Testis (tissue), 3 donors: Measurements from ENCODE around the gene GPC6. TPM values are rescaled to one million over a fixed set of nuclear protein-coding genes. Genes with fewer than 3 reads are reported as not detected.

Experiments
- DNase-seq: peaks from one replicate; pipeline ENCODE4 v3.0.0-alpha.2; 2019
- H3K27ac ChIP-seq, 2 donors: fragments of 200-600 bp; sonication (generic); one replicate each; pipeline ENCODE4 v1.5.1; 2019
- H3K27me3 ChIP-seq: fragments of 200-600 bp; sonication (generic); one replicate; pipeline ENCODE4 v1.5.1; 2019
- H3K36me3 ChIP-seq: fragments of 200-600 bp; sonication (generic); one replicate; pipeline ENCODE4 v1.5.1; 2017; ENCODE audit warnings: low read depth; ENCODE audit errors: missing control alignments
- H3K4me1 ChIP-seq: fragments of 200-600 bp; sonication (generic); one replicate; pipeline ENCODE4 v1.5.1; 2019
- H3K4me3 ChIP-seq, 2 donors: fragments of 200-600 bp; sonication (generic); one replicate each; pipeline ENCODE4 v1.5.1; 2017 to 2019
- H3K9me3 ChIP-seq: fragments of 200-600 bp; sonication (generic); one replicate; pipeline ENCODE4 v1.5.1; 2017
- POLR2A ChIP-seq: fragments of 450-650 bp; IDR thresholded peaks from one replicate; pipeline ENCODE4 v1.6.1; 2017; ENCODE audit warnings: antibody characterized with exemption, mild to moderate bottlenecking, moderate library complexity
- WGBS, 2 donors: methylation state at CpG; one replicate each; pipeline ENCODE4 v1.1.5; 2018; 5-methylcytosine and 5-hydroxymethylcytosine counted together
- intact Hi-C: fragments of 100-400 bp; cut with DNase I; formaldehyde crosslinking; loops from one replicate; pipeline ENCODE4 v1.15.1; 2023; ENCODE audit warnings: low total_unique reads
- polyA plus RNA-seq: library from polyadenylated mRNA; stranded (reverse); fragments of 350-450 nt; fragmentation: Illumina TruSeq; extraction: RNeasy Lipid Tissue Mini Kit (QIAGEN cat#74804); gene quantifications from one replicate; pipeline ENCODE4 v1.2.3, GENCODE V29; 2014; ENCODE audit warnings: low read depth, low replicate concordance; ENCODE audit not compliant: insufficient read depth
- total RNA-seq, 2 donors: library from RNA; depleted of rRNA; stranded (reverse); fragments of >200 nt; gene quantifications; one replicate each; pipeline ENCODE4 v1.2.3, GENCODE V29; 2016
- TF ChIP-seq, protein P1 (sequence below), 3 experiments: fragments of 450-650 bp in 2 of 3; fragments of 200-600 bp in 1 of 3; sonication (generic) in 1 of 3; IDR thresholded peaks; one replicate each; pipeline ENCODE4 v1.5.1; 2016 to 2019; ENCODE audit warnings: antibody characterized with exemption in 3 of 3, mild to moderate bottlenecking in 2 of 3, moderate library complexity in 1 of 3

Gene GPC6
- total and polyA plus RNA-seq, 3 donors from 2014 or later = 2.2 to 6.9 (median 4.3) TPM

DNA sequence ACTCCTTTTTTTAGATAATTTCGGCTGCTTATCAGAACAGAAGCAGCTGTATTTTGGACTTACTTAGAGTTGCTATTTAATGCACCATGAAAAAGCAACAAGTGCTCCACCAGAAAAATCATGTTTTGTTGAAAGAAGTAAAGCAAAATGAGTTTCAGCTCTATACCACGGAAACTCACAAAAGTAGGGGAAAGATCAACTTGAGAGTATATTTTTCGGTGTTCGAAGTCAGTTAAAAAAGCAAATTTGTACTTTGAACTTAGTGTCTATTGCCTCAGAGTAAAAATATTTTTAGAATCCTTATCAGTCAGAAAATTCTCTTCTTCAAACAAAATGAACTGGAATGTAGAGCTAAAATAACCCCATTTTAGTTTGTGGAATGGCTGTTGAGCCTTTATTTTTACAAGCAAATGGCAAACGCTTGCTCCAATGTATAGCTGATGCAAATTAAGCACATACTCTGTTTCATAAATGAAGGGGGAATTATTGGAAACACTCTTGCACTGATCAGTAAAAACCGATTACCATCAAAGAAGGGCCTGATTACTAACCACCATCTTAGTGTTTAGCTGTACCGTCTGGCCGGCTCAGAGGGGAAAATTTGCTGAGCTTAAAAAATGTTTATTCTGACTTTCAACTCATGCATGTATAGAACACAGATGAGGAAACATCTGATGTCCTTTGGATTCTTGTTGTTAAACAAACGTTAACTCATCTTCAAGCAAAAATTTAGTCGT, 540.7 kb downstream of the GPC6 start:
- H3K27ac ChIP-seq = peak overlapping the region in 1 of 2 donors; percentile 31
- TF ChIP-seq, protein P1, sequence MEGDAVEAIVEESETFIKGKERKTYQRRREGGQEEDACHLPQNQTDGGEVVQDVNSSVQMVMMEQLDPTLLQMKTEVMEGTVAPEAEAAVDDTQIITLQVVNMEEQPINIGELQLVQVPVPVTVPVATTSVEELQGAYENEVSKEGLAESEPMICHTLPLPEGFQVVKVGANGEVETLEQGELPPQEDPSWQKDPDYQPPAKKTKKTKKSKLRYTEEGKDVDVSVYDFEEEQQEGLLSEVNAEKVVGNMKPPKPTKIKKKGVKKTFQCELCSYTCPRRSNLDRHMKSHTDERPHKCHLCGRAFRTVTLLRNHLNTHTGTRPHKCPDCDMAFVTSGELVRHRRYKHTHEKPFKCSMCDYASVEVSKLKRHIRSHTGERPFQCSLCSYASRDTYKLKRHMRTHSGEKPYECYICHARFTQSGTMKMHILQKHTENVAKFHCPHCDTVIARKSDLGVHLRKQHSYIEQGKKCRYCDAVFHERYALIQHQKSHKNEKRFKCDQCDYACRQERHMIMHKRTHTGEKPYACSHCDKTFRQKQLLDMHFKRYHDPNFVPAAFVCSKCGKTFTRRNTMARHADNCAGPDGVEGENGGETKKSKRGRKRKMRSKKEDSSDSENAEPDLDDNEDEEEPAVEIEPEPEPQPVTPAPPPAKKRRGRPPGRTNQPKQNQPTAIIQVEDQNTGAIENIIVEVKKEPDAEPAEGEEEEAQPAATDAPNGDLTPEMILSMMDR (IDR thresholded peaks at IDR 0.05) = no peak
- TF ChIP-seq POLR2A = no peak
- no peaks in the 10 kb centered on the region for H3K9me3 ChIP-seq
- no peaks in the 10 kb centered on the region for H3K36me3 ChIP-seq
- H3K27me3 ChIP-seq = no peaks in the 10 kb centered on the region
- H3K4me3 ChIP-seq = no peak overlapping the region
- peaks cover 4% of the 10 kb centered on the region for H3K4me1 ChIP-seq
- no peak for DNase-seq
- whole genome bisulfite sequencing, 2 donors = 53 to 62% methylated on average over 10 of the region's 10 CpGs
- intact Hi-C loops = no loop called here

DNA sequence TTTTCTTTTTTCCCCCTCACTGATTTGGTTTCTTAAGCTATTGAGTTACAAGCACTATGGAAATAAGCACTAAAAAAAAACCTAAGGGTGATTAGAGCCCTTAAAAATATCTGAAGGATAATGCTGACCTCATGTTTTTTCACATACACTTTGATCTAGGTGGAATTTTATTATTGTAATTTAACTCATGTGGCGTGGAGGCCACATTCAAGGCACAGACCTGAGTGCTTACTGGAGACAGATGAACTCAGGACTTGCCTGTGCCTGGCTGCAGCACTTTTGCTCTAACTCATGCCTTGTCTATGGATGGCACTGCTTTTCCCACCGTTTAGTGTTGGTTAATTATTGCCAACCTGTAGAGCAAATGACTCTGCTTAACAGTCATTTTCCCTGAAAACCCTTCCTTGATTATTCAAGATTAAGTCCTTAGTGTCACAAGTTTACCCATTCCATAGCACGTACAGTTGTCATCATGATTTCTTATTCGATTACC, 541.4 kb downstream of the GPC6 start:
- Histone ChIP-seq H3K4me3 (no peak overlapping the region), H3K9me3 (no peaks in the 10 kb centered on the region), H3K36me3 (no peaks in the 10 kb centered on the region), H3K27ac (peak overlapping the region in 1 of 2 donors; percentile 31), H3K27me3 (no peaks in the 10 kb centered on the region), H3K4me1 (peaks cover 4% of the 10 kb centered on the region)
- DNase-seq = no peak
- intact Hi-C loops = no loop called here
- TF ChIP-seq POLR2A = no peak
- TF ChIP-seq, protein P1 (IDR thresholded peaks at IDR 0.05) = no peak
- 86 to 93% methylated on average over 4 of the region's 4 CpGs for WGBS, 2 donors

DNA sequence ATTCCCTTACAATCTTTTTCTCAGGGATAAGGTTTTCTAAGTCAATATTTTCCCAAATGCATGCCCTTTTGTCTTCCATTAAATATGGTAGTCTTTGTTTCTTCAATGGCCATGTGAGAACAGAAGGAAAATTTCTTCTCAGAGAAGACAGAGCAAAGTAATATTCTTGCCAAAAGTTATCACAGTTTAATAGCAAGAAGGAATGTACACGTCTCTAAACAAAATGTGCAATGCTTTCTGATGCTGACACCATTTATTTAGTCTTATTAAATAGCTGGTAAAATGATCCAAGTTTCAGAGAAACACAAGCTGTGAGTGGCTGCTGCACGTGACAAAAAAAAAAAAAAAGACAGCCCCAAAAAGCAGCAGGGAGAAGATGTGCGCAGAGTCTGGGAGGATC, 542.5 kb downstream of the GPC6 start:
- Histone ChIP-seq H3K9me3 (no peaks in the 10 kb centered on the region), H3K4me1 (peaks cover 4% of the 10 kb centered on the region), H3K27ac (no peak overlapping the region), H3K36me3 (no peaks in the 10 kb centered on the region), H3K27me3 (no peaks in the 10 kb centered on the region), H3K4me3 (no peak overlapping the region)
- intact Hi-C loops = no loop called here
- TF ChIP-seq, protein P1 (IDR thresholded peaks at IDR 0.05) = no peak
- no peak for TF ChIP-seq POLR2A
- no peak for DNase-seq
- 50 to 61% methylated on average over 3 of the region's 3 CpGs for WGBS, 2 donors

DNA sequence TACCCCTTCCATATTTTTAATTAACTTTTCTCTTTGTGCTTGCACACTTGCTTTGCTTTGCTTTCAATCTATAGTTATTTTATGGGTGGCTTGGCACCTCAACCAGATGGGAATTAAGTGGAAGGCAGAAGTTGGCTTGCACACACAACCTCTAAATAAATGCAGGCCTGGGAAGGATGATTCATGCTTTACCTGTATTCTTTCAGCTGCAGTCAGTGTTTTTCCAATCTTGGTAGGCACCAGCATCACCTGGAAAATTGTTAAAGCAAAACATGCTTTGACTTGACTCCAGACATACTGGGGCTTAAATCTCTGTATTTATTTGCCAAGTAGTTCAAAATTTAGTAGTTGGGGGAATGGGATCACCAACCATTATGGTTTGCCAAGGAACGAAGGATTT, 543.0 kb downstream of the GPC6 start:
- Histone ChIP-seq H3K27me3 (no peaks in the 10 kb centered on the region), H3K9me3 (no peaks in the 10 kb centered on the region), H3K36me3 (no peaks in the 10 kb centered on the region), H3K27ac (no peak overlapping the region), H3K4me3 (no peak overlapping the region), H3K4me1 (peaks cover 4% of the 10 kb centered on the region)
- WGBS, 2 donors = 76 to 89% methylated on average over 1 of the region's 1 CpG
- DNase-seq = no peak
- intact Hi-C loops = no loop called here
- TF ChIP-seq, protein P1 (IDR thresholded peaks at IDR 0.05) = no peak
- no peak for TF ChIP-seq POLR2A

DNA sequence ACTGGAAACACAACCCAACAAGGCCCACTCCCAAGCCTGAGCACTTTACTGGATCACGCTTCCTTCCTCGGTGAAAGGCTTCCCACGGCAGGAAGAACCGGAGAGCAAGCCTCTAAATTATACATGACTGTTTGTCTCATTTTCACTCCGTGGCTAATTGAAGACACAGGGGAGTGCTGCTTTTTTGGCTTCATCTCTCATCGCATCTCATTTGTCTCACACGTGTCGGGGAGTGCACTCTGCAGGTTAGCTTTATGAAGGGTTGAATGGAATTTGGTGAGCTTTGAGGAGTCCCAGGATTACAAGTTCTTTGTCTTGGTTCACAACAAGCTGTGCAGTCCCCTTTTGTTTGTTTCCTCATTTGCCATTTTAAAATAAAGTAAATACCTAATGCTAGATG, 544.6 kb downstream of the GPC6 start:
- no peaks in the 10 kb centered on the region for H3K27me3 ChIP-seq
- no peak overlapping the region for H3K27ac ChIP-seq
- no peaks in the 10 kb centered on the region for H3K36me3 ChIP-seq
- no peak for DNase-seq
- TF ChIP-seq POLR2A = no peak
- TF ChIP-seq, protein P1 (IDR thresholded peaks at IDR 0.05) = no peak
- intact Hi-C loops = no loop called here
- no peaks in the 10 kb centered on the region for H3K9me3 ChIP-seq
- 80 to 89% methylated on average over 8 of the region's 8 CpGs for WGBS, 2 donors
- H3K4me1 ChIP-seq = peaks cover 4% of the 10 kb centered on the region
- H3K4me3 ChIP-seq = no peak overlapping the region
